B cell (primary cell): ENCODE measurements around the gene MYLK4.

ENCODE experiments used
- CTCF ChIP-seq: fragments of 200-600 bp; IDR thresholded peaks from one replicate; pipeline ENCODE4 v1.8.0; 2022; ENCODE audit warnings: antibody characterized with exemption, mild to moderate bottlenecking
- EZH2 ChIP-seq: IDR thresholded peaks from 2 replicates; pipeline ENCODE4 v1.6.1; 2012; ENCODE audit warnings: borderline replicate concordance, low read depth, mild to moderate bottlenecking, moderate library complexity, low read length; ENCODE audit not compliant: insufficient read depth, poor library complexity, severe bottlenecking

- TF ChIP-seq CTCF (no peak), EZH2 (no peak)
These were observed 33.3 kb upstream of the MYLK4 start for GRCh38 chr6:2784061-2784460.
